ENCODE results near the gene BSND.

The BSND gene

DNA sequence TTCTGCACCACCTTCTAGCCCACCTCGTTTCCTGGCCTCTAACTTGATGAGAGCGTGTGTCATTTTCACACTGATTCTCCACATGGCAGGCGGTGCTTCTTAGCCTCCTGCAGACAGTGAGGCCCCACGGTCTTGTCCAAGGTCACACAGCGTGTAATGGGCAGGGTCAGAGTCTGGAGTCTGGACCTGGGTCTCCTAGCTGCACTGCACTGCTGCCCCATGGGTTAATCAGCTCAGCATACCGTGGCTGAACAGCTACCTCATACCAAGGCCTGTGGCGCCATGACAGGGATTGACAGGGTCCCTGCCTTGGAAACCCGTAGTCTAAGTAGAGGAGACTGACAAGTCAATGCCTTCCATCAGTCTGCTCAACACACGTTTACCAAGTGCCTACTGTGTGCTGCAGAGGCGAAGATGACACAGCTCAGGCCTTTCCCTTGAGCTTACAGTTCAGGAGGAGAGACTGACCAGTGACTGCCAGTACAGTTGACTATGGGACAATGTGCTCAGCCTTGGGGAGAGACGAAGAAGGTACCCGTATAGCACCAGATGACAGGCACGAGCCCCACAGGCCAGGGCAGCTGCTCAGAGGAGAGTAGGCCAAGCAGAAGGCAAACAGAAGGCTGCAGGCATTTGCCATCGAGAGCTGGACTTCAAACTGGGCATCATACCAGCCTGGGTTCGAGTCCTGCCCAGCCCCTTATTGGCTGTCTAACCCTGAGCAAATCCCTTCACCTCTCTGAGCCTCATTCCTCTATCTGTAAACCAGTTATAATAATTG is 46.1 kb downstream of the BSND start:
- TF ChIP-seq, protein P1, sequence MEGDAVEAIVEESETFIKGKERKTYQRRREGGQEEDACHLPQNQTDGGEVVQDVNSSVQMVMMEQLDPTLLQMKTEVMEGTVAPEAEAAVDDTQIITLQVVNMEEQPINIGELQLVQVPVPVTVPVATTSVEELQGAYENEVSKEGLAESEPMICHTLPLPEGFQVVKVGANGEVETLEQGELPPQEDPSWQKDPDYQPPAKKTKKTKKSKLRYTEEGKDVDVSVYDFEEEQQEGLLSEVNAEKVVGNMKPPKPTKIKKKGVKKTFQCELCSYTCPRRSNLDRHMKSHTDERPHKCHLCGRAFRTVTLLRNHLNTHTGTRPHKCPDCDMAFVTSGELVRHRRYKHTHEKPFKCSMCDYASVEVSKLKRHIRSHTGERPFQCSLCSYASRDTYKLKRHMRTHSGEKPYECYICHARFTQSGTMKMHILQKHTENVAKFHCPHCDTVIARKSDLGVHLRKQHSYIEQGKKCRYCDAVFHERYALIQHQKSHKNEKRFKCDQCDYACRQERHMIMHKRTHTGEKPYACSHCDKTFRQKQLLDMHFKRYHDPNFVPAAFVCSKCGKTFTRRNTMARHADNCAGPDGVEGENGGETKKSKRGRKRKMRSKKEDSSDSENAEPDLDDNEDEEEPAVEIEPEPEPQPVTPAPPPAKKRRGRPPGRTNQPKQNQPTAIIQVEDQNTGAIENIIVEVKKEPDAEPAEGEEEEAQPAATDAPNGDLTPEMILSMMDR (IDR thresholded peaks at IDR 0.05; ENCODE audit: control insufficient read depth, extremely low read depth, insufficient read depth): no peak
- no peak for DNase-seq (ENCODE audit: low read depth)
- H3K4me3 ChIP-seq (ENCODE audit: low read depth, low read length): no peak overlapping the region

DNA sequence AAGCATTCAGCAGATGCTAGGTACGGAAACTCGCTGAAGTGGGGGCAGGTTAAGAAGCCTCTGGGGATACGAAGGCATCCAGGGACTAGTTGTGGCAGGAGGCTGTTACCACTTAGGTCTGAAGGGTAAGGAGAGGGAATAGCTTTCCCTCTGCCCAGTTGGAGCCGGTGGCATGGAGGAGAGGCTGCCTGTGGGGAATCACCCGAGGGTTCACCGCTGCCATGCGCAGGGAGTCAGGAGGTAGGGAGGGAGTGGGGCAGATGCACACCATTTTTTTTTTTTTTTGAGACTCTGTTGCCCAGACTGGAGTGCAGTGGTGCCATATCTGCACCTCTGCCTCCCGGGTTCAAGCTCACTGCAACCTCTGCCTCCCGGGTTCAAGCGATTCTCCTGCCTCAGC is 46.7 kb downstream of the BSND start:
- no peak overlapping the region for H3K4me3 ChIP-seq (ENCODE audit: low read depth, low read length)
- TF ChIP-seq, protein P1 (IDR thresholded peaks at IDR 0.05; ENCODE audit: control insufficient read depth, extremely low read depth, insufficient read depth): no peak
- no peak for DNase-seq (ENCODE audit: low read depth)

DNA sequence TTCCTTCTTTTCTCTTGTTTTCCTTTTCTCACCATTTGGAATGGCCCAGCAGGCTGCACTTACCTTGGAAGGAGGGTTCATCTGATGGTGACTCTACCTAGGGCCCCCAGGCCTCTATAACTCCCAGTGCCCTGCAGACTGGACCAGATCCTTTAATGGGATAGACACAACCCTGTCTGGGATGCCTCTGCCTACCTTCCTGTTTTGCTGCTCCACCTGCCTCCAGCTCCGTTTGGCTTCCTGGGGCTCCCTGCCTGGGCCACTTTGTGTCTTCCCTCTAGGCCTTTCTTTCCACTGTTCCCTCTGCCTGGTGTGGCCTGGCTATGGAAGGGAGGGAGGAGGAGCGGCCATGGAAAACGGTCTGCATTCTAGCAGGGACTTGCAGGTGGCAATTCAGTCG is 48.1 kb downstream of the BSND start:
- TF ChIP-seq, protein P1 (IDR thresholded peaks at IDR 0.05; ENCODE audit: control insufficient read depth, extremely low read depth, insufficient read depth): no peak
- DNase-seq (ENCODE audit: low read depth): no peak
- H3K4me3 ChIP-seq (ENCODE audit: low read depth, low read length): no peak overlapping the region

DNA sequence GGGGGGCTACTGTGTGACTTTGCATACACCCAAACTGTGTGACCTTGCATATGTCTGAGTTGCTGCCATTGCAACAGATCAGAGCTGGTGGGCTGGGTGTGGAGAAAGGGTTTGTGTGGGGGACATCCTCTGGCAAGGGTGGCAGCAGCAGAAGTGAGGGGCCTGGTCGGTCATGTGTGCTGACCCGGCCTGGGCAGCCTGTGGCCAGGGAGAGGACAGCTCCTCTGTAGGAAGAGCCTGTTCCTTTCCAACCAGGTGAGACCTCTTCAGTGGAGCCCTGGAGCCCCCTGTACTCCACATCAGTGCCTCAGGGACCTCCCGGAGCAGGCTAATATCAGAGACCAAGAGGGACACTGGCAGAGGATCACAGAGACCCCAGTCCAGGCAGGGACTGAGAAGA is 48.9 kb downstream of the BSND start:
- TF ChIP-seq, protein P1 (IDR thresholded peaks at IDR 0.05; ENCODE audit: control insufficient read depth, extremely low read depth, insufficient read depth): no peak
- H3K4me3 ChIP-seq (ENCODE audit: low read depth, low read length): no peak overlapping the region
- DNase-seq (ENCODE audit: low read depth): no peak

DNA sequence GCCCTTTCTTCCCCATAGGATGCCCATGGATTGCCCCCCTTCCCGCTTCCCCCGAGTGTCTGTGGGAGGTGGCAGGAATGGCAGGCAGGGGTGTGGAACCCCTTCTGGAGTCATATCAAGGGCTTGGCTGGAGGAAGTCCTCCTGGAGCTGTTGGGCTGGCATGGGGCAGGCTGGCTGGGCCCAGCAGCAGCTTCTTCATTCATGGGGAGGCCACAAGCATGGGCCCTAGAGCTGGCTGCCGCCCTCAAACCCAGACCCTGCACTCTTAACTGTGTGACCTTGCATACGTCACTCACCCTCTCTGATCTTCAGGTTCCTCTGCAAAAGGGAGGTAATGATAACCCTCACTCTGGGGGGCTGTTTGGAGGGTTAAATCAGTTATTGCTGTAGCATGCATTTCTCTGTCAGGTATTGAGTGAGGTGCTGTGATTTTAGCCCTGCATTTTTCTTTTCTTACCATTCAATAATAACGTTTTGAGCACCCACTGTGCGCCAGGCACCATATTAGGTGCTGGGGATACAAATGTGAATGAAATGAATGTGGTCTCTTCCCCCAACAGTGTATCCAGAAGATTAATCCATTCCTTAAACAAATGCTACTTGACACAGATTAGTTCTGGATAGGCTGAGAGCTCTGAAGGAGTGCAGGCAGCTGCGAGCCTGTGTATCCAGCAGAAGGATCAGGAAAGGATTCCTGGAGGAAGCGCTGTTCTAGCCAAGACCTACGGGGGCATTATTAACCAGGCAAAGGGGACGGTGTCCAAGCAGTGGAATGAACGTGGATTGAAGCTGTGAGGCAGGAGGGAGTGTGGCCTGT is 49.9 kb downstream of the BSND start:
- no peak for DNase-seq (ENCODE audit: low read depth)
- TF ChIP-seq, protein P1 (IDR thresholded peaks at IDR 0.05; ENCODE audit: control insufficient read depth, extremely low read depth, insufficient read depth): no peak
- no peak overlapping the region for H3K4me3 ChIP-seq (ENCODE audit: low read depth, low read length)

DNA sequence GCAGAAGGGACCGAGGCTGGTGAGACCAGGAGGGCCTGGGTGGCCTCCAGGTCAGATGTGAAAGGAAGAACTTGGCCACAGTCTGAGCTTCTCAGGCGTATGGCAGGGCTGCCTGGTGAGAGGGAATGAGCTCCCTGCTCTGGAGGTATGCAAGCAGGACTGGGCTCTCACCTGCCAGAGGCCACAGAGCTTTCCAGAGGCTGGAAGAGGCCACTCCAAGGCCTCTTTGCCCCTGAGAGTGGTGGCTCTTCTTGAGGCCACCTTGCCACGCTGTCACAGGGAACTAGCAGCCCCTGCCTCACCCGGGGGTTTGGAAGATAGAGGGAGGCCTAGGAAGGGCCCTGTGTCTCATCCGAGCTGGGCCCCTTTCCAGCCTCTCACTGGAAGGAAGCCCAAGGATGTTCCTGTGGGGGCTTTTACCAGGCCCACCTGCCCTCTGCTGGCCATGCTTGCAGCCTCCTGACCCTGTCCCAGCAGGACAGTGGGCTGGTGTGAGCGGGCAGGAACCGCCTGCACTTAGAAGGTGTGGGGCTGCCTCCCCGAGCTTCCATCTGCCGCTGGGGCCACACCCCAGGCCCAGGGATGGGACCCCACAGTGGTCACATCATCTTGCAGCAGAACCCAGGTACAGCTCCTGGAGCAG is 50.7 kb downstream of the BSND start:
- DNase-seq (ENCODE audit: low read depth): no peak
- TF ChIP-seq, protein P1 (IDR thresholded peaks at IDR 0.05; ENCODE audit: control insufficient read depth, extremely low read depth, insufficient read depth): no peak

More for the DNA sequence above, 50.7 kb downstream of the BSND start:
- H3K4me3 ChIP-seq (ENCODE audit: low read depth, low read length): no peak overlapping the region
